Endothelial cell (in vitro differentiated cells): Measurements from ENCODE around the gene DTWD2. TPM values are rescaled to one million over a fixed set of nuclear protein-coding genes. Genes with fewer than 3 reads are reported as not detected.
"Not testable (repeated sequence)": the region's sequence is repeated elsewhere in the genome, so short reads cannot be mapped to it uniquely, and the experiment has no call there.

Source experiments
- DNase-seq: peaks from one replicate; pipeline ENCODE4 v3.0.0; 2021; ENCODE audit warnings: low spot score
- H3K27ac Mint-ChIP-seq: one replicate; pipeline ENCODE4 v1.8.0; 2021; ENCODE audit warnings: mixed read lengths, inconsistent platforms; ENCODE audit not compliant: unreplicated experiment
- H3K27me3 Mint-ChIP-seq: one replicate; pipeline ENCODE4 v1.8.0; 2021; ENCODE audit warnings: mild to moderate bottlenecking, moderate library complexity, mixed read lengths, inconsistent platforms; ENCODE audit not compliant: unreplicated experiment
- H3K36me3 Mint-ChIP-seq: one replicate; pipeline ENCODE4 v1.8.0; 2021; ENCODE audit warnings: mild to moderate bottlenecking, low read depth, mixed read lengths, inconsistent platforms; ENCODE audit not compliant: unreplicated experiment
- H3K4me1 Mint-ChIP-seq: one replicate; pipeline ENCODE4 v1.8.0; 2021; ENCODE audit warnings: mild to moderate bottlenecking, mixed read lengths, inconsistent platforms; ENCODE audit not compliant: unreplicated experiment
- H3K4me3 Mint-ChIP-seq: one replicate; pipeline ENCODE4 v1.8.0; 2021; ENCODE audit warnings: mild to moderate bottlenecking, mixed read lengths, inconsistent platforms; ENCODE audit not compliant: unreplicated experiment
- H3K9me3 Mint-ChIP-seq: one replicate; pipeline ENCODE4 v1.8.0; 2021; ENCODE audit warnings: mixed read lengths, inconsistent platforms; ENCODE audit not compliant: unreplicated experiment
- CTCF ChIP-seq: fragments of 200-600 bp; sonication (generic); IDR thresholded peaks from one replicate; pipeline ENCODE4 v1.5.0; 2021; ENCODE audit warnings: antibody characterized with exemption; ENCODE audit not compliant: unreplicated experiment
- total RNA-seq: library from RNA; stranded (reverse); fragmentation: NEBNext Ultra II Directional; extraction: Animal tissue kit (Norgen Biotek cat#: 25700); gene quantifications from one replicate; pipeline ENCODE4 v1.2.1, GENCODE V29; 2021; ENCODE audit not compliant: unreplicated experiment

DTWD2 gene
- total RNA-seq, 1 donor from 2014 or later = 2.7 TPM

GRCh38 chr5:118921866-118922265 lies 66.5 kb downstream of the DTWD2 start:
- TF ChIP-seq CTCF = no peak
- Mint-ChIP-seq H3K4me3 (no peak overlapping the region), H3K4me1 (peaks cover 14% of the 10 kb centered on the region), H3K9me3 (no peaks in the 10 kb centered on the region), H3K36me3 (no peaks in the 10 kb centered on the region), H3K27ac (no peak overlapping the region), H3K27me3 (no peaks in the 10 kb centered on the region)
- no peak for DNase-seq

GRCh38 chr5:118919016-118919415 lies 69.3 kb downstream of the DTWD2 start:
- Mint-ChIP-seq H3K4me1 (peaks cover 8% of the 10 kb centered on the region), H3K4me3 (no peak overlapping the region), H3K27me3 (no peaks in the 10 kb centered on the region), H3K36me3 (no peaks in the 10 kb centered on the region), H3K27ac (no peak overlapping the region), H3K9me3 (no peaks in the 10 kb centered on the region)
- DNase-seq = no peak
- no peak for TF ChIP-seq CTCF

GRCh38 chr5:118918232-118918631 lies 70.1 kb downstream of the DTWD2 start:
- peaks cover 2% of the 10 kb centered on the region for H3K4me1 Mint-ChIP-seq
- H3K27ac Mint-ChIP-seq = no peak overlapping the region

GRCh38 chr5:118907536-118907935 lies 80.8 kb downstream of the DTWD2 start:
- H3K27ac Mint-ChIP-seq, H3K9me3 Mint-ChIP-seq, H3K4me1 Mint-ChIP-seq: not testable (repeated sequence)

More at GRCh38 chr5:118918232-118918631, 70.1 kb downstream of the DTWD2 start:
- no peak for DNase-seq
- no peak for TF ChIP-seq CTCF
- Mint-ChIP-seq H3K4me3 (no peak overlapping the region), H3K9me3 (no peaks in the 10 kb centered on the region), H3K27me3 (no peaks in the 10 kb centered on the region), H3K36me3 (no peaks in the 10 kb centered on the region)

GRCh38 chr5:118906947-118907346 lies 81.4 kb downstream of the DTWD2 start:
- no peaks in the 10 kb centered on the region for H3K27me3 Mint-ChIP-seq
- no peaks in the 10 kb centered on the region for H3K9me3 Mint-ChIP-seq
- no peak overlapping the region for H3K27ac Mint-ChIP-seq
- no peaks in the 10 kb centered on the region for H3K4me1 Mint-ChIP-seq
- no peak overlapping the region for H3K4me3 Mint-ChIP-seq
- no peaks in the 10 kb centered on the region for H3K36me3 Mint-ChIP-seq
- no peak for TF ChIP-seq CTCF
- DNase-seq = no peak

More at GRCh38 chr5:118907536-118907935, 80.8 kb downstream of the DTWD2 start:
- H3K36me3 Mint-ChIP-seq, H3K27me3 Mint-ChIP-seq, H3K4me3 Mint-ChIP-seq, DNase-seq: not testable (repeated sequence)

GRCh38 chr5:118905196-118905595 lies 83.2 kb downstream of the DTWD2 start:
- Mint-ChIP-seq H3K27me3 (no peaks in the 10 kb centered on the region), H3K9me3 (no peaks in the 10 kb centered on the region), H3K27ac (no peak overlapping the region), H3K4me3 (no peak overlapping the region), H3K4me1 (no peaks in the 10 kb centered on the region), H3K36me3 (no peaks in the 10 kb centered on the region)
- no peak for TF ChIP-seq CTCF
- no peak for DNase-seq
